Measurements from ENCODE around the gene PCBP2. TPM values are rescaled to one million over a fixed set of nuclear protein-coding genes. Genes with fewer than 3 reads are reported as not detected.
A peak's percentile ranks its signal among the peaks of the same experiment; 100 is the strongest.

PCBP2 gene
- total RNA-seq, 4 donors from 2014 or later, result 493 to 555 (median 514) TPM

DNA sequence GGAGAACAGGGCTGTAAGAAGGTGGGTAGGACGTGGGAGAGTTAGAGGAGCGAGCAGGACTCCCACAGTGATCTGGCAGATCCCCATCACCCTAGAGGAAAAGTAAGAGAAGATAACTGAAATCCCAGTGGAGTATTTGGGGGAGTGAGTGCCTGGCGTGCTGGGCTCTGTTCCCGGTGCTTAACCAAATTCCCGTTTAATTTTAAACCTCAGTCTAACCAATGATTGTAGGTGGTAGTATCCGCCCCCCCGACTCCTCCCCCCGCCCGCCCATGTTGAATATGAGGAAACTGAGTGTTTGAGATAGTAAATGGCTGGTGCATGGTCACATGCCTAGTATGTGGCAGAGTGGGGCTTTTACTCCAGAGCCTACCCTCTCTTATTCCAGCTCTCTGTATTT, 50.4 kb downstream of the PCBP2 start:
- no peak for DNase-seq
- Histone ChIP-seq H3K9me3 (no peaks in the 10 kb centered on the region), H3K27ac (peak overlapping the region; percentile 91 to 99 (median 97)), H3K27me3 (no peaks in the 10 kb centered on the region), H3K4me1 (peaks cover 10 to 36% of the 10 kb centered on the region in 2 donors), H3K36me3 (peaks cover 10 to 22% of the 10 kb centered on the region in 2 donors), H3K4me3 (replicated peaks in 1 of 3) (no peak overlapping the region)
- TF ChIP-seq POLR2A (IDR thresholded peaks at IDR 0.05), result no peak
- TF ChIP-seq, protein P1, sequence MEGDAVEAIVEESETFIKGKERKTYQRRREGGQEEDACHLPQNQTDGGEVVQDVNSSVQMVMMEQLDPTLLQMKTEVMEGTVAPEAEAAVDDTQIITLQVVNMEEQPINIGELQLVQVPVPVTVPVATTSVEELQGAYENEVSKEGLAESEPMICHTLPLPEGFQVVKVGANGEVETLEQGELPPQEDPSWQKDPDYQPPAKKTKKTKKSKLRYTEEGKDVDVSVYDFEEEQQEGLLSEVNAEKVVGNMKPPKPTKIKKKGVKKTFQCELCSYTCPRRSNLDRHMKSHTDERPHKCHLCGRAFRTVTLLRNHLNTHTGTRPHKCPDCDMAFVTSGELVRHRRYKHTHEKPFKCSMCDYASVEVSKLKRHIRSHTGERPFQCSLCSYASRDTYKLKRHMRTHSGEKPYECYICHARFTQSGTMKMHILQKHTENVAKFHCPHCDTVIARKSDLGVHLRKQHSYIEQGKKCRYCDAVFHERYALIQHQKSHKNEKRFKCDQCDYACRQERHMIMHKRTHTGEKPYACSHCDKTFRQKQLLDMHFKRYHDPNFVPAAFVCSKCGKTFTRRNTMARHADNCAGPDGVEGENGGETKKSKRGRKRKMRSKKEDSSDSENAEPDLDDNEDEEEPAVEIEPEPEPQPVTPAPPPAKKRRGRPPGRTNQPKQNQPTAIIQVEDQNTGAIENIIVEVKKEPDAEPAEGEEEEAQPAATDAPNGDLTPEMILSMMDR (IDR thresholded peaks at IDR 0.05), result no peak
- intact Hi-C loops (cut with DNase I), result loop anchor here (10.0 kb wide), 1 partner anchor 178 kb away; the partner anchor contains the start of gene AAAS
- 65 to 83% methylated on average over 9 of the region's 9 CpGs for WGBS, 2 donors

DNA sequence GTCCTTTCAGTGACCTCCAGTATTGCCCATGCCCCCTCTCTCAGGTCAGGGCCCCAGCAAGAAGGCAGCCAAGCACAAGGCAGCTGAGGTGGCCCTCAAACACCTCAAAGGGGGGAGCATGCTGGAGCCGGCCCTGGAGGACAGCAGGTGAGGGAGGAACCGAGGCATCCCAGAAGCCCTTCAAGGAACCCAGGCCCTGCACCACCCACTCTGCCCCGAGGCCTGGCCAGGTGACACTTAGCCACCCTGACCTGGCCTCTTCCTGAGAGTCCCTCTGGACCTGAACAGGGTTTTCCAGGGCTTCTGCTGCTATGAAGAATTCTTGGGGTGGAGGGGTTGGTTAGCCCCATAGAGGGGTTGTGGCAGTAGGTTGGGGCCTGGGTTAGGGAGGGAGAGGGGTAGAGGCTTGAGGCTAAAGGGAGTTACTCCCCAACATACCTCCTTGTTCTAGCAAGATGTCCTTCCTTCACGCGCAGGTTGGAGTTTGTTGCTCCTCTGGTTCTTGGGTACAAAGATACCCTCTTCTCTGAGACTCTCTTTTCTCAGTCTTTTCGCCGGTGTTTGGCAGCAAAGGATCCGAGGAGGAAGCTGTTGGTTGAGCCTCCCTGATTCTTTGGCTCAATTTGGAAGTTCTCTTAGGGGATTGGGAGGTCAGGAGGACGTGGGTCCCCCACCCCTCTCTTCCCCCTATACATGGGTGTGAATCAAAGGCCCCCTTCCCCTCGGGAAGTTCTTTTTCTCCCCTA, 51.3 kb downstream of the PCBP2 start:
- no peak for DNase-seq
- intact Hi-C loops (cut with DNase I), result loop anchor here (10.0 kb wide), 1 partner anchor 178 kb away; the partner anchor contains the start of gene AAAS
- 83 to 90% methylated on average over 7 to 10 of the region's 10 CpGs for WGBS, 2 donors
- Histone ChIP-seq H3K4me3 (replicated peaks in 1 of 3) (no peak overlapping the region), H3K4me1 (peaks cover 10 to 36% of the 10 kb centered on the region in 2 donors), H3K9me3 (no peaks in the 10 kb centered on the region), H3K36me3 (peaks cover 12 to 22% of the 10 kb centered on the region in 2 donors), H3K27ac (peak overlapping the region in 2 of 3 donors; percentile 47 to 91), H3K27me3 (no peaks in the 10 kb centered on the region)
- TF ChIP-seq, protein P1 (IDR thresholded peaks at IDR 0.05), result no peak
- TF ChIP-seq POLR2A (IDR thresholded peaks at IDR 0.05), result no peak

DNA sequence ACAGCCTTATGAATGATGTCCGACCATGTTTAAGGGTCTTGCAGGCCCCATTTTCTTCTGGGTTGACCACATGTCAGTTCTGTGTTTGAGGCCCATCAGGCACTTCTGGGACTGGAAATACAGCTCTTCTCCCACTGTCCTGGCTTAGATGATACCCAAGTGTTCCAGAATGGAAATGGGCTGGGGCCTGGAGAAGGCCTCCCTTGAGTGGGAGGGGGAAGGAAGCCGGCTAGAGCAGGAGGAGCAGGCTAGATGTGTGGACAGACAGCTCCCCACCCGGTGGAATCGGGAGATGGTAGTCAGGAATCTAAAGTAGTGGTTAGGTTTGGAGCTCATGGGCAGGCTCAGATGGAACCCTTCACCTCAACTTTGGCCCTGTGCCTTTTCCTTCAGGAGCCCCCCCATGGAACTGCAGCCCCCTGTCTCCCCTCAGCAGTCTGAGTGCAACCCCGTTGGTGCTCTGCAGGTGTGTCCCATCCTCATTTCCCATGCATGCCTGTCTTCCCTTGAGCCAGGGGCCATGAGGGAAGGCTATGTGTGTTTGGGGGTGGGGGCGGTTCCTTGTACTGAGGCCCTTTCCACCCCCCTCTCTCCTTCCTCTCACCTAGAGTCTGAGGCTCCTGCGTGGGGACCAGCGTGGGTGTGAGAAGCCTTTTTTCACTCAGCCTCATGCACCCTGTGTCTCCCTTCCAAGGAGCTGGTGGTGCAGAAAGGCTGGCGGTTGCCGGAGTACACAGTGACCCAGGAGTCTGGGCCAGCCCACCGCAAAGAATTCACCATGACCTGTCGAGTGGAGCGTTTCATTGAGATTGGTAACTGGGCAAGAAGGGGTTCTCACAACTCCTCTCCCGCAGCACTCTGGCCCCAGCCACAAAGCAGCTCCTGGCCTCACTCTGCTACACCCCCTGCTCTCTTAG, 52.4 kb downstream of the PCBP2 start:
- Histone ChIP-seq H3K4me3 (replicated peaks in 1 of 3) (no peak overlapping the region), H3K9me3 (no peaks in the 10 kb centered on the region), H3K4me1 (peaks cover 10 to 35% of the 10 kb centered on the region in 2 donors), H3K27ac (no peak overlapping the region), H3K36me3 (peaks cover 12 to 22% of the 10 kb centered on the region in 2 donors), H3K27me3 (no peaks in the 10 kb centered on the region)
- DNase-seq, result no peak
- no peak for TF ChIP-seq POLR2A (IDR thresholded peaks at IDR 0.05)
- 60 to 81% methylated on average over 8 to 14 of the region's 14 CpGs for WGBS, 2 donors
- intact Hi-C loops (cut with DNase I), result loop anchor here (10.0 kb wide), 1 partner anchor 179 kb away; the partner anchor contains the start of gene AAAS

DNA sequence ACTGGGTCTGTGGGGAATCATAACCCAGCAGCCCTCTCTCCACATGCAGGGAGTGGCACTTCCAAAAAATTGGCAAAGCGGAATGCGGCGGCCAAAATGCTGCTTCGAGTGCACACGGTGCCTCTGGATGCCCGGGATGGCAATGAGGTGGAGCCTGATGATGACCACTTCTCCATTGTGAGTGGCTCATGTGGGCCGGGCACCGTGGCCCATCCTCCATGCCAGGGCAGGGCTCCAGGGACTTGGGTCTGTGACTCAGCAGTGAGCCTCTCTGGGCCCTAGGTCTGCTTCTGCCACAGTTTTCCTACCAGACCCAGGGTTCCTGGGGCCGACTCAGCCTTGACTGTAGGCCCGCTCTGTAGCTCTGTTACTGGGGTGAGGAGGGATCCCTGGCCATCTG, 53.2 kb downstream of the PCBP2 start:
- DNase-seq, result no peak
- WGBS, 2 donors, result 82 to 86% methylated on average over 9 to 10 of the region's 10 CpGs
- H3K4me3 ChIP-seq (replicated peaks in 1 of 3), result no peak overlapping the region
- H3K27me3 ChIP-seq, result no peaks in the 10 kb centered on the region
- no peak for TF ChIP-seq POLR2A (IDR thresholded peaks at IDR 0.05)
- TF ChIP-seq, protein P1 (IDR thresholded peaks at IDR 0.05), result no peak
- peaks cover 10 to 27% of the 10 kb centered on the region in 2 donors for H3K4me1 ChIP-seq
- H3K27ac ChIP-seq, result no peak overlapping the region
- intact Hi-C loops (cut with DNase I), result loop anchor here (5.0 to 10.0 kb wide), 2 partner anchors 48 to 180 kb away; partner anchors contain the start of gene AAAS
- peaks cover 12 to 22% of the 10 kb centered on the region in 2 donors for H3K36me3 ChIP-seq
- no peaks in the 10 kb centered on the region for H3K9me3 ChIP-seq
